HG02642 (cell line): Measurements from ENCODE around the gene PLEKHA5.
"Not testable (repeated sequence)": the region's sequence is repeated elsewhere in the genome, so short reads cannot be mapped to it uniquely, and the experiment has no call there.

Source experiments
- ATAC-seq: cut with Tn5 transposase; IDR thresholded peaks from one replicate; pipeline ENCODE4 v1.9.1; 2021; ENCODE audit warnings: mild to moderate bottlenecking; ENCODE audit not compliant: unreplicated experiment, poor library complexity

The PLEKHA5 gene, protein sequence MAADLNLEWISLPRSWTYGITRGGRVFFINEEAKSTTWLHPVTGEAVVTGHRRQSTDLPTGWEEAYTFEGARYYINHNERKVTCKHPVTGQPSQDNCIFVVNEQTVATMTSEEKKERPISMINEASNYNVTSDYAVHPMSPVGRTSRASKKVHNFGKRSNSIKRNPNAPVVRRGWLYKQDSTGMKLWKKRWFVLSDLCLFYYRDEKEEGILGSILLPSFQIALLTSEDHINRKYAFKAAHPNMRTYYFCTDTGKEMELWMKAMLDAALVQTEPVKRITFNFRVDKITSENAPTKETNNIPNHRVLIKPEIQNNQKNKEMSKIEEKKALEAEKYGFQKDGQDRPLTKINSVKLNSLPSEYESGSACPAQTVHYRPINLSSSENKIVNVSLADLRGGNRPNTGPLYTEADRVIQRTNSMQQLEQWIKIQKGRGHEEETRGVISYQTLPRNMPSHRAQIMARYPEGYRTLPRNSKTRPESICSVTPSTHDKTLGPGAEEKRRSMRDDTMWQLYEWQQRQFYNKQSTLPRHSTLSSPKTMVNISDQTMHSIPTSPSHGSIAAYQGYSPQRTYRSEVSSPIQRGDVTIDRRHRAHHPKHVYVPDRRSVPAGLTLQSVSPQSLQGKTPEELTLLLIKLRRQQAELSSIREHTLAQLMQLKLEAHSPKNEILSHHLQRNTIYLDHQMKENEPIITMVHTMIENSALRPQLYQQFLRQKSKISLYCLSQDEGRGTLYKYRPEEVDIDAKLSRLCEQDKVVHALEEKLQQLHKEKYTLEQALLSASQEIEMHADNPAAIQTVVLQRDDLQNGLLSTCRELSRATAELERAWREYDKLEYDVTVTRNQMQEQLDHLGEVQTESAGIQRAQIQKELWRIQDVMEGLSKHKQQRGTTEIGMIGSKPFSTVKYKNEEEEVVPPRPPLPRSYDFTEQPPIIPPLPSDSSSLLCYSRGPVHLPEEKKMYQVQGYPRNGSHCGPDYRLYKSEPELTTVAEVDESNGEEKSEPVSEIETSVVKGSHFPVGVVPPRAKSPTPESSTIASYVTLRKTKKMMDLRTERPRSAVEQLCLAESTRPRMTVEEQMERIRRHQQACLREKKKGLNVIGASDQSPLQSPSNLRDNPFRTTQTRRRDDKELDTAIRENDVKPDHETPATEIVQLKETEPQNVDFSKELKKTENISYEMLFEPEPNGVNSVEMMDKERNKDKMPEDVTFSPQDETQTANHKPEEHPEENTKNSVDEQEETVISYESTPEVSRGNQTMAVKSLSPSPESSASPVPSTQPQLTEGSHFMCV

DNA sequence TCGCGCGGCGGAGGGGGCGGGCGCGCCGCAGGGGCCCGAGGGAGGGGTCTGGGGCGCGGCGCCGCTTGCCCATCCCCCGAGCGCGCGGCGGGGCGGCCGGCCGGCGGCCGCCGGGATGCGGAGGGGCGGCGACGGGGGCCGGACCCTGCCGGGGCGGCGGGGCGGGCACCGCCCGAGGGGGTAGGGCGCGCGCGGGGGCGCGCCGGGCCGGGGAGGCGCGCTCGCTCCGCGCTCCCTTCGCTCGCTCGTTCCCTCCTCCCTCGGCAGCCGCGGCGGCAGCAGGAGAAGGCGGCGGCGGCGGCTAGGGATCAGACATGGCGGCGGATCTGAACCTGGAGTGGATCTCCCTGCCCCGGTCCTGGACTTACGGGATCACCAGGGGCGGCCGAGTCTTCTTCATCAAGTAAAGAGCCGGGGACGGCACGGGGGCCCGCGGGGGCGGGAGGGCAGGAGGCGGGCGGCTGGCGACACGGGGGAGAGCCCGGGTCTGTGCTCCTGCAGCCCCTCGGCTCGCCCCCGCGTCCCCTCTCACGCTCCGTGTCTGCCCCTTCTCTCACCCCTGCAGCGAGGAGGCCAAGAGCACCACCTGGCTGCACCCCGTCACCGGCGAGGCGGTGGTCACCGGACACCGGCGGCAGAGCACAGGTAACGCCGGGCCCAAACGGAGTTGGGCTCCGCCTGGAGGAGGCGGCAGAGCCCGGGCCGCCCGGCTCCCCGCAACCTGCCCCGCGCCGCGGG is at the start of gene PLEKHA5:
Gene PLEKHA5, plus strand, starts transcription at position 248 of the 738 bp plus-strand sequence. Its CDS starts 67 bp downstream, at position 315.
- ATAC-seq: peak; percentile 54

DNA sequence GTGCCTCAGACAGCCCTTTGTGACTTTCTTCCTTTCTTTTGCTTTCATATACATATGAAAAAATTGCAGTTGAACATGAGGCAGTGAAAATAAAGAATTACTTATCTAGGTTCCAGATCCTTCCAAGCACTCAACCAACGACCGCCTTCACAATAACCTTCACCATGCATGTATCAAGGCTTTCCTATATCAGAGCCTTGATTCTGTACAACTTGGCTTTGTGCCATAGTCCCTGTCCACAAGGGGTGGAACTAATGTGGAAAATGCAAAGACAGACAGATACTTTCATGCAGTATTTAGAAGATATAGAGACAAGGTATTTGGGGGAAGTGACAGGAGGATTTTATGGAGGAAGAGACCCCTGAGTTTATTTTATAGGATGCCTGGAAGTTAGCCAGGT is 48.6 kb upstream of the PLEKHA5 start:
- no peak for ATAC-seq

DNA sequence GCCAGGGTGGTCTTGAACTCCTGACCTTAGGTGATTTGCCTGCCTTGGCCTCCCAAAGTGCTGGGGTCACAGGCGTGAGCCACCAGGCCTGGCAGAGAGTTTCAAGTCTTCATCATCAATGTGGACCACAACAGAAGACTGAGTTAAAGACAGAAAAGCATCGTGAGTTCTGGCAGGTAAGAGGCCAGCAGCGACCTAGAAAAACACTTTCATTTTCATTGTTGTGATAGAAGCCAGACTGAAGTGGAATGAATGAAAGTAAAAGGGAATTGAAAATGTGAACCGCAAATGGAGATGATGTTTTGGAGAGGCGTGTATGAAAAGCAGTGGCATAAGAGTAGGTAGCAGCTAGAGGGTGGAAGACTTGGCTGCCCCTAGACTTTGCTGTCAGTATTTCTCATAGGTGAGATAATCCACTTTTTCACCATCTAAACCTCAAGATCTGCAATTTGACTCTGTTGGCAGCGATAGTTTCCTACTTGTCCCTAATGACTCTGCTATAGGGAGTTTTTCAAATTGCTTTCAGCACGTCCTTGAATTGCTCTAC is 47.1 kb upstream of the PLEKHA5 start:
- no peak for ATAC-seq

DNA sequence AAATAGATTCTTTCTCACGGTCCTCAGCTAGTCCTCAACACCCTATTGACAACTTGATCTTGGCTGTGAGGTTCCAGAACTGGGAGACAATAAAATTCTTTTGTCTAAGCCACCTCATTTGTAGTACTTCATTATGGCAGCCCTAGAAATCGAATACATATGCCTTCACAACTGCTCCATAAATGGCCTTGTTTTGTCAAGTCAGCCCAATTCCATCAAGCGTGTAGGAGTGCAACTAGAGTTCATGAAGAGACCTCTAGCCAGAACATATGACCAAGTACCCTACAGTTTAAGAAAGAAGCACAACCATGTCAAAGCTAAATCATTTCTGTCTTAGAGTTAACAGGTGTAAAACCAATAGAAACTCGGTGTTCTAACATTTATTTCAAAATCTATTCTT is 45.0 kb upstream of the PLEKHA5 start:
- no peak for ATAC-seq

DNA sequence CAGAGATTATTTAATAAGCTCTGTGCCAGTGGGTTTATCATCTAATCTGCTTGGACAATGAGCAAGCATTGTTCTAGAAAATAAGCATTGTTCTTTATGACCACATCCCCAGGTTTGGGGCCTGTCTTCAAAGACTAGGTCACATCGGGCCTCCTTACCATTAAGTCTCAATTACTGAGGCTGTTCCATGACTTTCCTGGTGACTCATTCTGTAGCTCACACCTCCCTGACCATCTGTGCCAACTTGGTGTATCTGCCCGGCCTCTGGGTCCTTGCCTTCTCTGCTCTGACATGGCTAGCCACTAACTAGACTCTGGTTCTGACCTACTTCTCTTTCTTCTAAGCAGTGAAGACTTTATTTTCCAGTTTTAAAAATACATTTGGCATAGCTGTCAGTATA is 44.4 kb upstream of the PLEKHA5 start:
- ATAC-seq: no peak

DNA sequence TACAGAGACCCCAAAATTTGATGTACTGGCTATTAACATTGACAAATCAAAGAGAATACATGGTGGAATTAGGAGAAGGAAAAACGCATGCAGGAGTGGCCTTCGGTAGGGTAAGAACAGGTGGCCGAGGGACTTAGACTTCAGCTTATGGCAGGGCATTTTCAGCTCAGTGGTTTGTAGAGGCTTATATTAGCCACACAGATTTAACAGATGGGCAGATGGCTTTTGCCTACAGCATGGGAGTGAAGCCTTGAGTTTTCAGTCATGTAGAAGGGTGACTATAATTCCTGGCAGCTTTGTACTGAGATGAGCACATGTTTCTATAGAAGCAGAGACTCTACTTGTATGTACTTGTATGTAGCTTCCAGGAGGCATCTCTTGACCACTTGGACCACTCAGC is 40.9 kb upstream of the PLEKHA5 start:
- ATAC-seq: no peak

DNA sequence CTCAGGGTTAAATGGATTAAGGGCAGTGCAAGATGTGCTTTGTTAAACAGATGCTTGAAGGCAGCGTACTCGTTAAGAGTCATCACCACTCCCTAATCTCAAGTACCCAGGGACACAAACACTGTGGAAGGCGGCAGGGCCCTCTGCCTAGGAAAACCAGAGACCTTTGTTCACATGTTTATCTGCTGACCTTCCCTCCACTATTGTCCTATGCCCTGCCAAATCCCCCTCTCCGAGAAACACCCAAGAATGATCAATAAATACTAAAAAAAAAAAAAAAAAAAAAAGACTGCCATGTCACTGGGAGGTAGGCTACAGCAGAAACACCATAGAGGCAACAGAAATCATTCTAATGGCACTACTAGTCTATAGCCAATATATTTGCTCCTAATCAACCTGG is 37.1 kb upstream of the PLEKHA5 start:
- ATAC-seq: not testable (repeated sequence)

DNA sequence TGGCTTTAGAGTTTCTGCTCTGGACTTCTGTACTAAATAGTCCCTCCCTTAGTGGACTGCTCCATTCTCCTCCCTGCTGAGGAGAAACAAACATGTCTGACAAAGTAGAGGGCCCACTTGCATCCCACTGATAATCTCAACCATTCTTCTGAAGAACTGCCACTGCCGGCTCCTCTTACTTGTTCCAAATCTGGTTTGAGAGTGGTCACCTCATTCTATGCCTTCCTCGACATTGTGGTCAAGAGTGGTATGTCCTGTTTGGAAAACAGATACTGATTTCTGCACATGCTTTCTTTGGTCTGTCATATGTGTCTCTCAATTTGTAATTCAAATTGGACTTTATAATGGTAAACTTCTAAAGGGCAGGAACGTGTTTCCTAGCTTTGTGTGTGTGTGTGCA is 36.3 kb upstream of the PLEKHA5 start:
- ATAC-seq: no peak

DNA sequence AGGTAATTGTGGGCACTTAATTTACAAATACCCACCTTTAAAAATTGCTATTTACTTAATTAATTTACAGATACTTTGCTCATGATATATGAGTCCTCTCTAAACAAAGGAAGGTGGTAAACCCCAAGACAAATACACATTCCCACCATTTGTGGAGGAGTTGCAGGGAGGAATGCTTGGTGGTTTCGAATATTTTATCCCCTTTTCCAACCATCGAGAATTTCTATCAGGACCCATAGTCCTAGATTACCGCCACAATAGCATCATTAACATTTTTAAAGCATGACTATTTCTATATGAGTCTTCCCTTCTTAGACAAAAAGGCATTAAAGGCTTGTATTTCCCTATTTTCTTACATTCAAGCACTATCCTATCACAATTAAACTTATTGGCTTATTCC is 34.2 kb upstream of the PLEKHA5 start:
- ATAC-seq: no peak

DNA sequence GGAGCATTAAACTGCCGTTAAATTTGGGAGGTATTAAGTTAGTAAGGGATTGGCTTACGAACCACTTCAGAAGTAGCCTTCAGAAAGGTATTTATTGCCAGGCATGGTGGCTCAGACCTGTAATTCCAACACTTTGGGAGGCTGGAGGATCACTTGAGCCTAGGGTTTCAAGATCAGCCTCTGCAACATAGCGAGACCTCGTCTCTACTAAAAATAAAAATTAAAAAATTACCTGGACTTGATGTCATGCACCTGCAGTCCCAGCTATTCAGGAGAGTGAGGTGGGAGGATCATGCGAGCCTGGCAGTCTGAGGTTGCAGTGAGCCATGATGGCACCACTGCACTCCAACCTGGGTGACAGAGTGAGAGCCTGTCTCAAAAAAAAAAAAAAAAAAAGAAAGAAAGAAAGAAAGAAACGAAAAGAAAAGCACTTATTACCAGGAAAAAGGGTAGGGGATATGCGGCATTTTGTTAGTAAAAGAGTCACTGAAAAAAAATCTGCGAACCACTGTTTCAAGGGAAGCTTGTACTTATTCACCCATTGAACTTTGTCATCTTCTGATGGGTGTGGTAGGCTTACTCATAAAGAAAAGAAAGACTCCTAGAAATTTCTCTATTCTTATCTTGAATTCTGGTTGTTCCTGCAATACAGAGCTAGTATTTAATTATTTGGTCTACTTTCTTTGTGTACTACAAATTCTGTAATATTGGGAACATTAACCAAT is 33.6 kb upstream of the PLEKHA5 start:
- no peak for ATAC-seq

DNA sequence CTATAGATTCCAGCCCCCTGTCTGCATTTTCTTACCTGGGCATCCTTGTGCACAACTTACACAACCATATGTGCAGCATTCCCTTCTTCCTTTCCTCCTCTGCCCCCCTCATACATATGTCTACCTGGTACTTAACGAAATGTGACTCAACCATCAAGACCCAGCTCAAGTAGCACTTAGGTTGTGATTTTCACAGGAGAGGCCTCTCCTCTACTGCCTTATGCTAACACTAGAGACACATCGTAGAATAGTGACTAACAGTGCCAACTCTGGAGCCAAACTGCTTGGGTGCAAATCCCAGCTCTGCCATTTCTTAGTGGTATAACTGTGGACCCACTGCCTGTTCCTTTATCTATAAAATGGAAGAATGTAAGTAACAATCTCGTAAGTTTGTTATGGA is 24.1 kb upstream of the PLEKHA5 start:
- ATAC-seq: no peak

DNA sequence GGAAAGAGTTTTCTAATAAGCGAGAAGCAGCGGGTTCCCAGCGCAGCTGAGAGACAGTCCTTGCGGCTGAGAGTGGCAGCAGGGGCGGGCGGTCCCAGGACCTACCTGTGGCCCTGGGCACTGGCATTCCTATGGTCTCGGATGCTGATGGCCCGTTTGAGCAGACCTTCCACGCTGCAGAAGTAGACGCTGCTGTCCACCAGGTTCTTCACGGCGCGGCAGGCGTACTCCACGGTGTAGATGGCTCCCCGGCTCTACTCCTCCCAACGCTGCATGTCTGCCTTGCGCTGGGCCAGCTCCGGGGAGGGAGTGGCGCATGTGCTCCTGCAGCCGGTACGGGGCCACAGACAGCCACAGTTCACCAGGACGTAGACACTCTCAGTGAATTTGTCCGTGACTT is 21.8 kb upstream of the PLEKHA5 start:
- no peak for ATAC-seq

DNA sequence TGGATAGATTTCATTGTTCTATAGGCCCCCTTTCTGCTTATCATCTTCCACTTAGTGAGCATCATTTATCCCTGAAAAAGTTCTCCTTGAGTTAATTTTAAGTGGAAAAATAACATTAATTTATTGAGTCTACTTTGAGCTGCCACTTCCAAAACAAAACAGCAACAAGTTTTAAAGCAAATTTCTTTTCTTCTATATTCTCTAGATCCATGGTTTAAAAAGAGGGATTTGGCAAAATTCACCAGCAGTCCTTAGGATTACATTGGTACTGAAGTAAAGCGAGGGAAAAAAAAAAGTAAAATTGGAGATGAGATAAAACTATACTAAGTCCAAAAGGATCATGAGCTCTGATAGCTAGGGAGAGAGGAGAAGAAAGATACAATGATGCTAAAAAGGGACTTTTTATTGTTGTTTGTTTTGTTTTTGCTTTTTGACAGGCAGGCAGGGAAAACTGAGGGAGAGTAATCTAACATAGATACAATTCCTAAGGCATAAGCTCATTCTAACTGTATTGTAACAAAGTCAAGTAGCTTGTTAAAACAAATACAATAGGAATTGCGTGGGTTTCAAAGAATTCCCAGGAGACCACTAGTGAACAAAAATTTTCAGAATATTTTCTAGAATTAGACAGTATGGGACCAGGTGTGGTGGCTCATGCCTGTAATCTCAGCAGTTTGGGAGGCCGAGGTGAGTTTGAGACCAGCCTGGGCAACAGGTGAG is 19.2 kb upstream of the PLEKHA5 start:
- ATAC-seq: no peak

DNA sequence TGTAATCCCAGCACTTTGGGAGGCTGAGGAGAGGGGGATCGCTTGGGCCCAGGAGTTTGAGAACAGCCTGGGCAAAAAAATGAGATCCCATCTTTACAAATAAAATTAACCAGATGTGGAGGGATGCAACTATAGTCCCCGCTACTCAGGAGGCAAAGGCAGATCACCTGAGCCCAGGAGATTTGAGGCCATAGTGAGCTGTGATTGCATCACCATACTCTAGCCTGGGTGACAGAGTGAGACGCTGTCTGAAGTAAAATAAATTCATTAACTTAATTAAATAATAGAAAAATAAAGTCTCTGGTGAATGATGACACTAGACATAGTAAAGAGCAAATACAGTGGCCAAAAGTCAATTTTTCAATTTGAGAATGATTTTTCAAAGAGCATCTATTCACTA is 16.1 kb upstream of the PLEKHA5 start:
- no peak for ATAC-seq

DNA sequence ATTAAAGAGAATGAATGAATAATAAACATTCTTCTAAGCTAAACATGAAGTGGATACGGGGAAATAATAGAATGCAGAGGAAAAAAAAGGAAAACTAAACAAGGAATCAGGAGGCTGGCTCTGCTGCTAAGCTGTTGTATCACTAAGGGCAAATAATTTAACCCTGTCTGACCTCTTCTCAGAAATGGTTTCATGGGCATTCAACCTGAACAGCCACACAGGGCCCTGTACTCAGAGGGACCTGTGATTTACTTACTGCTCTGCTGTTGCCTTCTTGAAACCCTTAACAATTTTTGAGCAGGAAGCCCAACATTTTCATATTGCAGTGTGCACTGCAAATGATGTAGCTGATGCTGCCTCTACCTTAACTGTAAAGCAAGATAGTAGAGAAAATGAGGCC is 14.2 kb upstream of the PLEKHA5 start:
- ATAC-seq: no peak

DNA sequence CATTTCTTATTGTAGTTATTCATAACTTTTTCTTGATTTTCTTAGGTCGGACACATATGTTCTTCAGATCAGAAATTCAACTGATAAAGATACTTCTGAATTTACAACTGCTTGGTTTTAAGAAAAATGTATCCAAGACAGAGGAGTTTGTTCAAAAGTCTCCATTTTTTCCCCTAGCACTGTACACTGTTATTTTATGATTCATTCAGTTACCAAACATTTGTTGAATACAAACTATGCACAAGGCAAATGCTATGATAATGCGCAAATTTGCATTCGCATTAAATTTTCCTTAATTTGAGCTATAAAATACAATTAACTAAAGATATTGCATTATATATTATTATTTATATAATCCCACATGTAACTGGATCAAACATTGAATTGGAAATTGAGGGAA is 10.1 kb upstream of the PLEKHA5 start:
- ATAC-seq: no peak

DNA sequence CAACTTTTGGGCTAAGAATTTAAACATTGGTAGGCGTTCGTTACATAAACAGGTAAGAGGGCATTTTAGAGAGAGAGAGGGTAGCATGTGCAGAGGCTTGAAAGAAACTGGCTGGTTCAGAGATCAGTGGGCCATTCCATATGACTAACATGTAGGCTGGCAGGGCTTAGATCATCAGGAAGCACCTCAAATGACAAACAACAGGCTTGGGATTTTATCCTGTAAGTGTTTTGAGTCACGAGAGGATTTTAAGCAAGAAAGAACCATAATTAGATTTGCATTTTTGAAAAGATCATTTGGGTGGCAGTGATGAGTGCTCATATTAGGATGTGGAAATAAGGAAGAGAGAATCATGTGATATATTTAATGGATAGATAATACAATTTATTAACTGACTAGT is 8.7 kb upstream of the PLEKHA5 start:
- no peak for ATAC-seq

DNA sequence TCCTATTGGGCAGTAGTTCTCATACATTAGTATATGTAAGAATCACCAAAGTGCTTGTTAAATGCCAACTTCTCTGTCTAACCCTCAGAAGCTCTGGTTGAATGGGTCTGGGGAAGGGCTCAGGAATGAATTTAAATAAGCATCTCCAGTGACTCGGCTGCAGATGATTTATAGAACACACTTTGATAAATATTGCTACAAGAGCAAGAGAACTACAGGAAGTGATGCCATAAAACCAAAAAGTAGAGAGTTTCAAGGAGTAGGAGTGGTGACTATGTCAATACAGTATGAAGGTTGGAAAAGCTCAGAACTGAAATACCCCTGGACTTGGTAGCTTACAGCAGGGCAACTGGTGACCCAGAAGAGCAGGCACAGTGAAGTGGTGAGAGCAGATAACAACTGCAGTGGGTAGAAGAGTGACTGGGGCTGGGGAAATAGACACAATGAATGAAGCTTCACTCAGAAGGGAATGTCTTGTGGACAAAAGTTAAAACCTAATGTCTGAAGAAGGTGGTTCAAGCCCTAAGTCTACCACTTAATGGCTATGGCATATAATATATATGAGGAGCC is 8.0 kb upstream of the PLEKHA5 start:
- ATAC-seq: no peak
